ELR (cell line): ENCODE data around the gene TMEM117.

Experiments
- DNase-seq: peaks from one replicate; pipeline ENCODE4 v3.0.0-alpha.2; 2015; ENCODE audit warnings: low read depth

TMEM117 gene

DNA sequence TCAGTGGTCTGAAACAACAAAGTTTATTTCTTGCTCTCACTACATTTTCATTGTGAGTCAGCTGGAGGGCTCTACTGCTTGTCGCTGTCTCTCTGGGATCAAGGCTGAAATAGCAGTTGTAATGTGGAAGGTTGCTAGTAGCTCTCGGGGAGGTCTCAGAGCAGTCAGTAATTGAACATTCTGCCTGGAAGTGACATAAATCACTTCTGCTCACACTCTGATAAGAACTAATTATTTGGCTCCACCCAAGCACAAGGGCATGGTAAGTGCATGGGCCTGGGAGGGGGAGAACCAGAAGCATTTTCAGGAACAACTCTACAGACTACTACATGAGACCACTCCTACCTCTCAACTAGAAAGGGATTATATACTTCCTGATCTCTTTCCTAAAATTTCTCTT lies 128.2 kb downstream of the TMEM117 start:
- no peak for DNase-seq

DNA sequence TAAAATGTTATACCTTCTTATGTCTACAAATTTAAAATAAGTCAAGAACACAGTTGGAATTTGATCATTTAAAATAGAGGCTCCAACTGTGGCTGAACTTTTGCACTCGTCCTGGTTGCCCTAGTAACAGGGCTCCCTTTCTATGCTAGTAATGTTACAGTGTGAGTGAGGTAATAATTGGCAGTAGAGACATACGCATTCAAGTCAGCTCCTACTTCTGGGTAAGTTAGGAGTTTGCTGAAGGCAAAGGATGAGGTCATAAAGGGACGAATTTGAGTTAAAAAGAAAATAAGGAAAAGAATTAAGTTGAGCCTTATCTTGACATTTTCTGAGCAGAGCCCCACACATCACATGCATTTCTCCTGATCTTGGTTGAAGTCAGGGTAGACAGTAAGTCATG lies 129.1 kb downstream of the TMEM117 start:
- DNase-seq = no peak

DNA sequence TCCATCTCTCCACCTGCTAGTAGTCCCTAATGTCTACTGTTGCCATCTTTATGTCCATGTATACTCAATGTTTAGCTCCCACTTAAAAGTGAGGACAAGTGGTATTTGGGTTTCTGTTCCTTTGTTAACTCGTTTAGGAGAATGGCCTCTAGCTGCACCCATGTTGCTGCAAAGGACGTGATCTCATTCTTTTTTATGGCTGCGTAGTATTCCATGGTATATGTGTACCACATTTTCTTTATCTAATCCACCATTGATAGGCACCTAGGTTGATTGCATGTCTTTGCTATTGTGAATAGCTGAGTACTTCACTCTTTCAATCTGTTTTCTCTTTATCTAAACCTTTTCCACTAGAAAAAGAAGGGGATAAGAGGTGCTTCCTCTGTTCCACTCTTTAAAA lies 130.0 kb downstream of the TMEM117 start:
- DNase-seq = no peak

DNA sequence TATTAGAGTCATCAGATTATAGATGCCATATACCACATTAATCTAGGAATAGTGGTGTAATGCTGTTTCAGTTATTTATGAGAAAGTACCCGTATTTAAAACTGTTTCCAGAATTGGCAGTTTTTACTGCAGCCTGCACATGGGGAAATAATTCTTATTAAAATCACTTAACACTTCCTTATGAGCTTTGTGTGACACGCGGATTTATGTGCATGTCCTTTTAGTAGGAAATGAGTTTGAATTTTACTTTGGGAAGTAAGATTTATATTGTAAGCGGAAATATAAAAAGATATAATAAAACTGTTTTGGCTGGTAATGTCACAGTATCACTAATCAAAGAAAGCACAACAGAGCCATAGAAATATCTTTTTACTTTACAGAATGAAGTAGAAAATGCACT lies 132.9 kb downstream of the TMEM117 start:
- no peak for DNase-seq

DNA sequence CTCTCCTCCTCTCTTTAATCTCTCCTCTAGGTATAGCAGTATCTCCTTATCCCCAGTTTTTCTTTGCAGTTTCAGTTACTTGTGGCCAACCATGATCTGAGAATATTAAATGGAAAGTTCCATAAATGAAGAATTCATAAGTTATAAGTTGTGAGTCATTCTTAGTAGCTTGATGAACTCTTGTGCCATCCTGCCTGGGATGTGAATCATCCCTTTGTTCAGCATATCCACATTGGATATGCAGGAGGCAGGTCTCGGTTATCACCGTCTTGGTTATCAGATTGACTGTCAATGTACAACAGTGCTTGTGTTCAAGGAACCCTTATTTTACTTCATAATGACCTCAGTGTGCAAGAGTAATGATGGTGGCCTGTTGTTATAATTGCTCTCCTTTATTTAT lies 134.0 kb downstream of the TMEM117 start:
- DNase-seq = peak; percentile 74

DNA sequence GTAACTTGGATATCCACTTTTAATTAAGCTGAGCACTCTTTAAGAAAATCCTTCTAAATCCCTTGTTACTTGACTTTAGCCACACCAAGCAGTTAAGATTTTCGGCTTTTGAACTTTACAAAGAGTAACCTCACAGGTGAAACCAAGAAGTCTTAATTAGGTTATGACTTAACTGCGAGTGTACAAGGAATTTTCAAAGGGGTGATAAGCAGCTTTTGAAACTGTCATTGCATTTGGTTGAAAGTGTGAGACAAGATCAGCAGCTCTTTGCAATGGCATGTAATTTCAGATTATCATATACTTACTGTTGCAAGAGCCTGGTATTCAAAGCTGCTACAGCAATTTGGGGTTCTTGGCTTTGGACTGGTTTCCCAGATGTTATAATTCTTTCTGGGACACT lies 137.5 kb downstream of the TMEM117 start:
- no peak for DNase-seq

DNA sequence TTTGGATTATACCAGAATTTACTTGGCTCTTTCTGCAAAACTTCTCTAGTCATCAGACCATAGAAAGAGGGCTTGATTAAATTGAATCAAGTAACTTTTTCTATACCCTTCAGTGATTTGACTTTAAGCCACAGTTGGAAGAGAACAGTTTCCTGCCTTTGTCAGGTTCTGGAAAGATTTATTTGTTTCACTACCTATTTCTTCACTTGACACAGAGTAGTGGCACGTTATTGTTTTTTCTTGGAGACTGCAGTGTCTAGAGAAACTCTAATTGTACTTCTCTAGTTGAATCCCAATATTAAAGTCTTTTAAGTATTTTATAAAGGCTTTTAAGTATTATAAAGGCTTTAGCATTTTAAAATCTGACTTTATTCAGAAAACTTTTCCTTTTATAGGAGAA lies 138.1 kb downstream of the TMEM117 start:
- no peak for DNase-seq

DNA sequence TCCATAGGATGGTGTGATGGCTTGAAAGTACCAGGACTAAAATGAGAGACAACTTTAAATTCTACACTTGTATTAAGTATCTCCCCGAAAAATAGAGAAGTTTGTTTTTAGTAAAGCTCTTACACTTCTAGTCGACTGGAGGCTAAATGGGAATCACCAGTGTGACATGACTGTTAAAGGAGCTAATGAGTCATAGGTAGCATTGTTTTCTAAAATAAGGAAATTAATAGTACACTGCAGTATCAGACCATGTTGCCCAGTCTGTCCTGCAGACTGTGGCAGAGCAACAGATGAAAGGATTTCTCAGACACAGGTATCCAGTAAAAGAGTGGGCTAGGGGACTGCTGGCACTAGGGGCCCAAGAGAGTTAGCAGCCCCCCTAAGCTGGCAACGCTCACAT lies 140.1 kb downstream of the TMEM117 start:
- peak; percentile 11 for DNase-seq

DNA sequence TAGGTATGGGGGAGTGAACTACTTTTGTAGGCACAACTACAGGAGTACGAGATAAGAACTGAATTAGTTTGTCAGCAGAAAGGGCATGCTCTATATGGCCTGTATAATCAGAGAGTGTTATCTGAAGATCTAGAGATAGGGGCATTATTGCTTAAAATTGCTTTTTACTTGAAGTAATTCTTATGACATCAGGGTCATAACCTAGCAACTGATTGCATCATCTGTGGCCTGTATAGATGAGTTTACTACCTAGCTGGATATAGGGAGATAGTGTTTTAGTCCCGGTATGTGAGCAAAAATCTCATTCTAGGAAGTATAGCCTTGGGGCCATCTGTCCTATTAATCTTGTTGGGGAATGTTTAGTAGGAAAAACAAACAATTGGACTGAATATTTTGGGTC lies 142.7 kb downstream of the TMEM117 start:
- DNase-seq = no peak

DNA sequence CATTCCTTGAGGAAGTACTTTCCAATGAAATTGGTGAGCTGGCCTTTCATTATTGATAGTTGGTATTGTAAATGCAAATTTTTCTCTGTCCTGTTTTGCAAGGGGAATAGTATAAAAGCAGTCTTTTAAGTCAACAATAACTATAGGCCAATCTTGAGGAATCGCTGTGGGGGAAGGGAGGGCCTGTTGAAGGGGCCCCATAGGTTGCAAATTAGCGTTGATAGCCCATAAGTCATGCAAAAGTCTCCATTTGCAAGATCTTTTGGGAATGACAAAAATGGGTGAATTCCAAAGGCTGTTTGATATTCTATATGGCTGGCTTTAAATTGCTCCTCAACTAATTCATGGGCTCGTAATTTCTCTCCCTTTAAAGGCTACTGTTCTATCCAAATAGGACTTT lies 143.6 kb downstream of the TMEM117 start:
- DNase-seq = no peak

DNA sequence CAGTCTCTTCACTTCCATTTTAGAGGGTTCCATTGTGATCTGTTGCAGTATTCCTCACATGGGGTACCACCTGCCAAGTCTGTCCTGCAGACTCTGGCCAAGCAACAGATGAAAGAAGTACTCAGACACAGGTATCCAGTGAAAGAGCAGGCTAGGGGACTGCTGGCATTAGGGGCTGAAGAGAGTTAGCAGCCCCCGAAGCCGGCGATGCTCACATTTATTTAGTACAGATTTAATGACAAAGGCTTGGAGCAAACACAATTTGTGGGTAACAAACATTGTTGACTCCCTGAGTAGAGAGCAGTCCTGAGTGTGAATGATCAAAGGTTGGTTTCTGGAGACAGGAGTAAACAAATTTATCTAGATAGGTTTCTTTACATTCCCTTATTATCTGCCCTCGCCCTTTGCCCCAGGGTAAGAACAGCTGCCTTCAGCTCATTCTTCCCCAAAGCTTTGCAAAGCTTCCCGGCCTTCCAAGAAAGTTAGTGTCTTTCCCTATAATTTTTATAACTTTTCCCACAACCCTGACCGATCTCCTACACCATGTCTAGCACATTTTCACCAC lies 144.8 kb downstream of the TMEM117 start:
- no peak for DNase-seq

DNA sequence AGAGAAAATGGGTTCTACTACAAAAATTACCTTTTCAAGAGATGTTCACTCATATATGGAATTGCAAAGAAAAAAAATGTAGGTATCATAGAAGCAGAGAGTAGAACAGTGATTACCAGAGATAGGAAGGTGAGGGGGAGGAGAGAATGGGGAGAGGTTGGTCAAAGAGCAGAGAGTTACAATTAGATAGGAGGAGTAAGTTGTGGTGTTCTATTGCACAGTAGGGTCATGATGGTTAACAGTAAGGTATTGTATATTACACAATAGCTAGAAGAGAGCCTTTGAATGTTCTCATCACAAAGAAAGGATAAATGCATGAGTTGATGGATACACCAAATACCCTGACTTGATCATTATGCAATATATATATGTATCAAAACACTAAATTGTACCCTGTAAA lies 145.8 kb downstream of the TMEM117 start:
- no peak for DNase-seq

DNA sequence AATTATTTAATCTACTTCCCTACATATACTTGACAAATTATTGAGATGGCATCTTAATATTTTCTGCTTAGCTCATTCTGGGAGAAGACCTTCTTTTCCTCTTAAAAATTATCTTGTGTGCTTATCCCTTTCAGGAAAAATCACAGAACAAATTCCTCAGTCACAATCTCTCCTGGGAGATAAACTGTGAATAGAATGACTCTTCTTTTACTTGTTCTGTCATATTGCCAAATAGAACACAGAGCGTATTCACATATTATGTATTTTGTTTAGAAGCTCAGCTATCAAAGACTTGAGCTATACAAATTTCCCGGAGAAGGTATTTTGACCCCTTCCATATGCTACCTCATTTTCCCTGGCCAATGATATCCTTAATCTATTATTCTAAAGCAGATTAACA lies 146.7 kb downstream of the TMEM117 start:
- DNase-seq = no peak

DNA sequence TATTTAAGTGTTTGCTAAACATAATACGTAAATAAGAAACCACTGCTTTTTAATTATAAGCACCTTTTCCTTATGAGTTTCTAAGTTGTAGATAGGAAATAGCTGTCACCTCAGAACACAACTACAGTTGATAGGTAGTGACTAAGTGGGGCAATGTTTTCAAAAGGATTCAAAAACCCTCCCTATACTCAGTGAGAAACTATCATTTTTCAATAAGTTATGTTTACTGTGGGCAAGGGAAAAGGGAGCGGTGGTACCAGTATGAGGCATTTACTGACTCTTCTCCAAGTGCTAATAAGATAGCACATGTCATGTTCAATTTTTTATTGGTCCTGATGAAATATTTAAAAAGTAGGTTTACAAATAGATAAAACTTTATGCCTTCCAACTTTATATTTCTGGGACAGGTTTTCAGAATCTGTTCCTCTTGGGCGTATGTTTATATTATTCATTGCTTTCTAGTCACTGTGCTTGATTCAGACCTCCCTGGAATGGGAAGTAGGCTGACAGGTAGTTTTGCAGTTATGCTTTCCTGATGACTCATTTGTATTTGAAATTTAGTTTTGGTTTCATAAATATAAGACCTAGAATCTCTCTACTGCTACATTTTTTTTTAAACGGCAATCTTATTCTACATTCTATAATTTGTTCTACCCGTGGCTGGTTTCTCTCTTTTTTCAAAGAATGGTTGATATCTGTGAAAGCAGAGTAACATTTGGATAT lies 153.1 kb downstream of the TMEM117 start:
- peak; percentile 63 for DNase-seq

DNA sequence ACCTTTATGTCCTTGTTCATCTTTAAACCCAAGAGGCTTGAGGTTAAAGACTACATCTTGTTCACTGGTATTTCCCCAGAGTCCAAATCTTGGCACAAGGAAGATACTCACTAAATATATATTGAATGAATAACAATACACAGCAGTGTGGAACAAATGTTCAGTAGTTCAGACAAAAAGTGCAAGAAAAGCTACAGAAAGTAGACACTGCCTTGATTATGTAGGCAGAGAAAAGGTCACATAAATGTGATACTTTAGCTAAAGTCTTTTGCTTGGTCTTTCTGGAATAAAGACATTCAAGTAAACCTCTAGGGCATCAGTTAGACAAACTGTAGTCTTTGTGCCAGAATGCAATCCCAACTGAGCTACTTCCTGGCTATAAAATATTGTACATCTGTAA lies 157.0 kb downstream of the TMEM117 start:
- DNase-seq = no peak

DNA sequence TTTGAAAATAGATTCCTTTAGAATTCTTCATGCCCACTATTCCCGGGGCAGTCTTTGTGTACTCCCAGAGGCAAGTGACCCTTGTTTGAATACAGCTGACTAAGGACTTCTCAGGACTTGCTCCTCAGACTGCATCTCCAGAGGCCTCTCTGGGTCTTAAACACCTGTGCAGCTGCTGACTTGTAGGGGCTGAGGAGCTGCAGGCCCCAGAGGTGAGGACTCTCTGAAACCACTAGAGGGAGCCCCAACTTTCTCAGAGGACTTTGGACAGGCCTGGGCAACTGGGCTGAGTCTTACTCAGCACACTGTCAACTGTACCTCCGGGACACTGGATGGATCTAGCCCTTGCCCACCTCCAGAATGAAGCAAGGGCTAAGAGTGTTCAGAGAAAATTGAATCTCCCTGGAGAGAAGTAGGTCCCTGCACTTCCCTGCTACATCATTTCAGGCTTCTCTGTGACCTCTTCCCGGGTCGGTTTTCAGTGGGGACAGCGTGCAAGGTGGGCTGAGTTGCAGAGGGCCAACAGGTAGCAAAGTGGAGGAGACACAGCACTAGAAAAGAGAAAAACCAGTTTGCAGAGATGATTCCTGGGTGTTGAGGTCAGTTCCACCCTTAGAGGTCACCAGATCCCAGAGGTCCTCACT lies 164.6 kb downstream of the TMEM117 start:
- DNase-seq = peak; percentile 68

DNA sequence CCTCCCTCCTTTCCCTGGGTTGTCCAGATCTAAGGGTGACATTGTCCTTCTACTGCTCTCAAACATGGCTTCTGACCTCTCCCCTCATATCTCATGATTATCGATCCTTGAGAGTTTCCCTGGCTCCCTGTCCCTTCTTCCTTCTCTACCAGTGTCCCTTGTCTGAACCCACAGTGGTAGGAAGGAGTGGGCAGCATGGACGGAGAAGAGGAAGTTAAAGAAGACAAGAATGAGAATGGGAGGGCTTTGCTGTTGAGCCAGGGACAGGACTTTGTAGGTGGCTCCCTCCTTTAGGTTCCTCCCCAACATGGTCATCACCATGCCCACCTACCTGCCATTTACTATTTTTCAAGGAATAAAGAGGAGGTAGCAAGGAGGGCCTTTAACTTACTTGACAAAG lies 166.7 kb downstream of the TMEM117 start:
- no peak for DNase-seq

DNA sequence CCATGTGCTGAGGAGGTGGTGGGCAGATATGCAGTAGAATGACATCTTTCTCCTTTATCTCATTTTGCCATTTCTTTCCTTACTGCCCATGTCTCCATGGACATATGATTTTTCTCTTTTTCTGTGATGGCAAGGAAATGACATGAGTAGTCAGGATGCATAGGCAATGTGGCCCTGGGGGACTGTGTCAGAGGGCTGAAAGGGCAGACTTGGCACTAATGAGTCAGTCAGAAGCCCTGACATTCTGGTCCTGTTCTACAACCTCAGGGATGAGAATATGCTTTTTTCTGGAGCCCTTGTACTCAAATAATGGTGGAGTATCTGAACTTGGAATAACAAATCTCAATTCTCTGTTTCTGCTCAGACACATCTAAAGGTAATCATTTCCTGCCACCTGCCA lies 167.8 kb downstream of the TMEM117 start:
- no peak for DNase-seq

DNA sequence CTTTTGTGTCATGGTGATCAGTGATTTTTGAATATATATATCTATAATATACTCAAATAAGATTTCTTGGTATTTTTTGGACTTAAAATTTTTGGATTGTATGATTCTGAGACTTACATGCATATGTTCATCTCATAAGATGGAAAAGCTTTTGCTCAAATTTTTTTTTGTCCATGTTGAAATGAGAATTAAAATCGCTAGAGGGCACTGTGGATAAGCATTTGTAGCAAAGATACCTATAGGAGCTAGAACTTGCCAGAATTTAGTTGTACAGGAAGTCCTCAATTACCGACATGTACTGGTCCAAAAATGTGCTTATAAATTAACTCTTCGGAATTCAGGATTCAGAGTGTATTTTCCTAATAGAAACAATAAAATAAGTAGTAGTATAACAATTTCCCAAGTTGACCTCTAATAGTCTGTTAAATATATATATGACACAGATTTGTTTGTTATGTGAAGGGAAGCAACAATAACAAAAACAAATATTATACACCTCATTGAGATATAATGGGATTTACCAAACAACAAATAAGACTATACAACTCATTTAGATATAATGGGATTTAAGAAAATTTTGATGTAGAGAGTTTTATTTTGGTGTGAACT lies 179.6 kb downstream of the TMEM117 start:
- DNase-seq = peak; percentile 63

DNA sequence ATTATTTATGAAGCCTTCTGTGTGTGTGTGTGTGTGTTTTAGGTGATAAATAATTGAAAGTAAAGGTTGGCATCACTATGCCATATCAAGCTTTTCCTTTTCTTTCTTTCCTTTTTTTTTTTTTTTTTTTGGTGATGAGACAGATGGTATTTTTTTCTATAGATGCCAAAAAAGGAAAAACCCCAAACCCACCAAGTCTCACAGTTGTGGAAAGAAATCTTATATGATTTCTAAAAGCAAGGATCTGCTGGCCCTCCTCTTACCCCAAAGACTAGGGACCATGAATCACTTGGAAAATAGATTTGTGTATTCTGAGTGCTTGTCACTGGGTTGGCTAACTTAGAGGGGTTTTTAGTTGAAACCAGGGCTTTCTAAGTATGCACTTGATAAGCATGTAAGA lies 181.3 kb downstream of the TMEM117 start:
- DNase-seq = no peak

DNA sequence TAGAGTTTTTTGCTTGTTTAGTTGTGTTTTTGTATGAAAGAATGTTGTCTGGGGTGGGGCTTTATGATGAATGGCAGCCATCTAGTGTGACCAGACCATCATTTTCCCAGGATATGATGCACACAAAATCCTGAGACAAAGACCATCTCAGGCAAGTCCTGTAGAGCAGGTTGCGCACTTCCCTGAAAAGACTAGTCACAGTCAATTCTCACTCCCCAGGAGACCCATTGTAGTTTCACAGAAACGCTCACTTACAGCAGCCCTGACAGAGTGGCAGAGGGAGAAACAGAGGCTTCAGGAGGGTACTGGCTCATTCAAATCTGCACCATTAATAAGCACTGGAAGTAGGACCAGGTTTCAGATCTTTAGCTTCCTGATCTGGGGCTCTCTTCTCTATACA lies 183.2 kb downstream of the TMEM117 start:
- DNase-seq = no peak

DNA sequence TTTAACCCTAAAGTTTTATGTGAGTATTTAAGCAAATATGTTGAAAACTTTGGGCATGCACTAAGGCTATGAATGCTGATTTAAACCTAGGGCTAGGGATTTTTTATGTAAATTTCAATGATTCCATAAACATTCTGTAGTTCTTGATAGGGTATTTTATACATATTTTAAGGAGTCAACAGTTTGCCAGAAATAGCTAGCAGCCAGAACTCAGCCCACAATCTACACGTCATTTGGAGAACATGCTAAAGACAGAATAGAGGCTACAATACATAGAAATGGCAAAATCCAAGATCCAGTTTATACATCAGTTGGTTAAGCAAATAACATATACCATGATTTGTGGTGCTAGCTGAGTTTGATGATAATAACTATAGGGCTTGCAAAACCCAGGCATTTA lies 184.7 kb downstream of the TMEM117 start:
- no peak for DNase-seq

DNA sequence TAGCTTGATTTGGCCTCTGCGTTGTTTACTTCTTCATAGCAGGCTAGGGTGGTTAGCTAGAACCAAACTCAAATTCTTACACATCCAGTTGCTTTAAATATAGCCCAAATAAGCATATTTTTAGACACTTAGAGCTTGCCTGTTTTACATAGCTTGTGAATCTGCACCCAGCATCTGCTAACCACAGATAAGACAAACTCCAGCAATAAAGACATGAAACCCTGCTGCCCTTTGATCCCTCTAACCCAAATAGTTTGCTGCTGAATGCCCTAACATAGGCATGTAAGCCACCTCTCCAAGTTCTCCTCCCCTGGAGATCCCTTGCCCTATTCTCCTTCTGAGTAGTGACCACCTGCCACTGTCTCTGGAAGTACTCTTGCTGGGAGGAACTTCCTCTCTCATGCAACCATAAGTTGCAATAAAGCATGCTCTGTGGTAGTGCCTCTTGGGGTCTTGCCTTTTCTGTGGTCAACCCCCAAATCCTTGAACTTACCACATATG lies 185.6 kb downstream of the TMEM117 start:
- DNase-seq = no peak
